ENCODE measurements around the gene SERPINA1.

GRCh38 chr14:94360945-94361565 lies 27.3 kb downstream of the SERPINA1 start:
- TF ChIP-seq CTCF (IDR thresholded peaks at IDR 0.05; ENCODE audit: poor library complexity) (no peak), EZH2 (IDR thresholded peaks at IDR 0.05; ENCODE audit: borderline replicate concordance) (no peak)
